Stimulated activated CD4-positive, alpha-beta T cell treated with anti-CD3 and anti-CD28 coated beads, Interleukin-12 subunit alpha, Interleukin-12 subunit beta, amount 100 ng/mL, for 4 hours (primary cell): ENCODE measurements around the gene EVA1A.

Experiments used
- DNase-seq: peaks from one replicate; pipeline ENCODE4 v3.0.0-alpha.2; 2020

Gene EVA1A

GRCh38 chr2:75562513-75562864, 1.8 kb upstream of the EVA1A start:
- no peak for DNase-seq

- DNase-seq = no peak
These were observed 1.1 kb upstream of the EVA1A start for GRCh38 chr2:75561566-75562512.

- DNase-seq = no peak
These were observed 544 bp downstream of the EVA1A start for GRCh38 chr2:75560022-75560767.

GRCh38 chr2:75559680-75560021, 1.1 kb downstream of the EVA1A start:
- no peak for DNase-seq

- DNase-seq = no peak
These were observed 1.7 kb downstream of the EVA1A start for GRCh38 chr2:75558786-75559679.

GRCh38 chr2:75558136-75558535, 2.6 kb downstream of the EVA1A start:
- DNase-seq = no peak

DNA sequence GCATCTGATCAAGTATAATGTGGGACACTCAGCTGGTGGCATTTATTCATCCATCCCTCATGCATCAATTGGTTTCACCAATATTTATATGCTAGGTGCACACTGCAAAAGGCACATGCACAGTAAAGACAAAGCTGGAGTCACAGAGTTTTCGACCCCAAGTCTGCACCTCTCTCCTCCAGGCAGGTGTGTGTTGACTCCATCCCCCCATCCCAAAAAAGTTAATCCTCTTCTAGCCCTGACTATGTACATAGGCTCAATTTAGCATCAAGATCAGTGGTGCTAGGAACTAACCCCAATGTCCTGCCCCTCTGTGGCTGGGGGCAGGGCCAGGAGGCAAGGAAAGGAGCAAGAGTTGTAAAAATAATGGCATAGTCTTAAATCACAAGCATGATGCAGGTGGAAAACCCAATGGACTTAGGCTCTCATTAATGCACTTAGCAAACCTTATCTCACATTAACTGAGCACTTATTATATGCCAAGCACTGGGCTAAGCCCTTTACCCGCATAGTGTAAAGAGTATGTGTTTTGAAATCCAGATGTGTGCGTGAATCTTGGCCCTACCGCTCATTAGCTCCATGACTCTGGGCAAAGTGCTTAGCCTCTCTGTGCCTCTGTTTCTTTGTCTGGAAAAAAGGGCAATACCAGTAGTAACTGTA, 3.1 kb downstream of the EVA1A start:
- no peak for DNase-seq

DNA sequence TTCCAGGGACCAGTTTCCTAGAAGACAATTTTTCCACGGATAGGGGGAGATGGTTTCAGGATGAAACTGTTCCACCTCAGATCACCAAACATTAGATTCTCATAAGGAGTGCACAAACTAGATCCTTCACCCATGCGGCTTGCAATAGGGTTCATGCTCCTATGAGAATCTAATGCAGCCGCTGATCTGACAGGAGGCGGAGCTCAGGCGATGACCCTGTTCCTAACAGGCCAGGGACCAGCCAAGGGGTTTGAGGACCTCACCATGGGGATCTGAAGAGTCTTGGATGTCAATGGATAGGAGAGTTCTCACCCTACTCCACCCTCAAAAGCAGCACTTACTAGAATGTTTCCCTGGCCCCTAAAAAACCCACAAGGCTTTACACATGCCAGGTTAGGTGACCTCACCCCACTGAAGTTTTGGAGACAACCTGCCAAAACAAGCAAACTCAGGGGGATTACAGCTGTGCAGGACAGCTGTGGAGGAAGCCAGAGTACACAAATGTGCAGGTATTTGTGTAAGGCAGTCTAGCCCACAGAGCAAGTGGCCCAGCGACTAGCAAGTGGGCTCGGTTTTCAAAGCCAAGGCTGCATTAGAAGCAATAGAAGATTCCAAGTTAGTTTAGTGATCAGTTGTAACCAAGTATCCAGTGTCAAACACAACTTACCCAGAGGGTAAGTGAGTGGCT, 3.9 kb downstream of the EVA1A start:
- no peak for DNase-seq

DNA sequence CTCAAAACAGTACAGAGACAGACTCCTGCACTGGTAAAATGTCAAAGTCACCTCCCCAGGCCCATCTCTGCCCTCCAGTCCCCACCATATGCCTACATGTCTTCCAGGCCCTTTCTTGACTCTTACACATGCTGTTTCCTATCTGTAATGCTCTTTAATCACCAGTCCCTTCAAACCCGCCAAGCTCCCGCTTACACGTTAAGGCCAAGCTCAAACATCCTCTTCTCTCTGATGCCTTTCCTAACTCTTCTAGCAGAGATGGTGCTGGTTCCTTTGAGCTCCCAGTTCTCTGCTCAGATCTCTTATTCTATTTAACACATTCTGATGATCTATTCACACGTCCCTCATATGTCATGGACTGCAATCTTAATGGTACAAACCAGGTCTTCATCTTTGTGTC, 5.0 kb downstream of the EVA1A start:
- DNase-seq = no peak

- DNase-seq = no peak
These were observed 6.7 kb downstream of the EVA1A start for GRCh38 chr2:75553935-75554531.

- DNase-seq = no peak
These were observed 8.5 kb downstream of the EVA1A start for GRCh38 chr2:75552222-75552621.

DNA sequence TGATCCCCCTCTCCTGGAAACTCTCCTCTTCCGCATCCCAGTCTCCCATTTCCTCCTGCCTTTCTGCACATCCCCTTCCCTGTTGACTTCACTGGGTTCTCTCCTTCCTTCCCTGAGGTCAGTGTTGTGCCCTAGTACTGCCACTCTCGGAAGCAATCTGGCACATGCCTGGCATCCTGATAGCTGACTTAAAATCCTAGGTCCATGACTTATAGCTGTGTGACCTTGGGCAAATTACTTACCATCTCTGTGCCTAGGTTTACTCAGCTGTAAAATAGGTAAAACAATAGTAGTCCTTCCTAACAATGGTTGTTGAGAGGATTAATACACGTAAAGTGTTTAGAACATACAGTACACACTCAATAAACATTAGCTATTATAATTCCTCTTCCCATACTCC, 9.3 kb downstream of the EVA1A start:
- no peak for DNase-seq

- no peak for DNase-seq
These were observed 11.1 kb downstream of the EVA1A start for GRCh38 chr2:75549401-75550253.

GRCh38 chr2:75548036-75548573, 12.6 kb downstream of the EVA1A start:
- no peak for DNase-seq

DNA sequence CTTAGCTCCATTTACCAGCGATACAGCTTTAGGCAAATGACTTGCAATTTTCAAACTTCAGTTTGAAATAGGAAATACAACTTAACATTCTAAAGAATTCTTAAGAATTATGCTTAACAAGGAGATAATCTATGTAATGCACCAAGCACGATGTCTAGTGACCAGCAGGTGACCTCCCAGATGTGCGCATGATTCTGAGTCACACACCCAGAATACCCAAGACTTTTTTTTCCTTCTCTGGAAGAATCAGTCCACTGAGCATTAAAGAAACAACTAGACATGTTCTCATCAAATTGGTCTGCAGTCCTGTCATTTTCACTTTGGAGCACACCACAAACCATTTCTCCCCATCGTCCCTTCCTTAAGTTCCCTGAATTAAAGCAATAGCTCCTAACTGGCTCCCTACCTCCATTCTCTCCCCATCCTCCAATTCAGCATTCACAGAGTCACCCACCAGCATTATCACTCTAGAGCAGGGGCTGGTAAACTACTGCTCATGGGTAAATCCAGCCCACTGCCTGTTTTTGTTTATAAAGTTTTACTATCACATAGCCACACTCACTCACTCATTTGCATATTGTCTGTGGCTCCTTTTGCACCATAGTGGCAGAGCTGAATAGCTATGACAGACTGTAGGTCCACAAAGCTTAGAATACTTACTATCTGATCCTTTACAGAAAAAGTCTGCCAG, 13.2 kb downstream of the EVA1A start:
- no peak for DNase-seq

DNA sequence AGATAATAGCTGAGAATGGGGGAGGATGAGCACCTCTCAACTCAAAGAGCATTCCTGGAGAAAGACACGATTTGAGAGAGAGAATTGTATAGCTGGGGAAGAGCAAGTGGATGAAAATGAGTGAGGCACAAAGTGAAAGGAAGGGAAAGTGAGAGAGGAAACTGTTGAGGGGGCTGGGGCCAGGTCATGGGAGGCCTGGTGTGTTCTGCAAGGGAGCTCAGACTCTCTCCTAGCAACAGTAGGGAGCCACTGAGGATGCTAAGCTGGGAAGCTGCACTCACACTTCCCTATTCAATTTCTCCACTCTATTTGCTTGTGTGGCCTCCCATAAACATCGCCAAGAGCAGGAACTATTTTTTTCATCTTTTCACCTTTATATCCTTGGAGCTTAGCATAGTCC, 14.8 kb downstream of the EVA1A start:
- DNase-seq = no peak

DNA sequence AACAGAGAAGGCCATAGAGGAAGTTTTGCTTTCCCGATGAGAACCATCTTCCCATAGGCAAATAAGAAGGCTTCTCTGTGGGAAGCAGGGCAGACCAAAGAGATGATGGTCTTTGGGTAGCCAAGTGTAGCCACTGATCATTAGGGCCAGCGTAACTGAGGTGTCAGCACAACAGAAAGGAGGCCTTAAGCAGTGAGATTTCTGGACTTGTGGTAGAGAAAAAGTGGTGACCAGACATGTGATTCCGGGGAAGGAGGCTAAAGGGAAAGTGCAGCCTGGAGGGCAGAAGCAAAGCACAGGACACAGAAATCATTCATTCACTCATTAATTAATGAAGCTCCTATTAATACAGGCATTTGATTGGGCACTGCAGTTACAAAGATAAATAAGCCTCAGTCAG, 15.4 kb downstream of the EVA1A start:
- no peak for DNase-seq

- DNase-seq = no peak
These were observed 17.3 kb downstream of the EVA1A start for GRCh38 chr2:75543446-75543845.

- no peak for DNase-seq
These were observed 19.3 kb downstream of the EVA1A start for GRCh38 chr2:75541430-75541829.

GRCh38 chr2:75540994-75541393, 19.7 kb downstream of the EVA1A start:
- no peak for DNase-seq
